Mucosa of rectum (tissue), 2 donors: ENCODE results near the gene USP12.

Experiments used
- H3K27ac ChIP-seq, 2 donors: one replicate each; pipeline ENCODE4 v1.7.0; 2013; ENCODE audit warnings: inconsistent platforms in 2 of 2, low read depth in 2 of 2, low read length in 2 of 2
- H3K27me3 ChIP-seq, 2 donors: one replicate each; pipeline ENCODE4 v1.7.0; 2013; ENCODE audit warnings: low read length in 2 of 2; ENCODE audit not compliant: control insufficient read depth in 2 of 2, insufficient read depth in 2 of 2
- H3K36me3 ChIP-seq, 2 donors: one replicate each; pipeline ENCODE4 v1.7.0; 2013; ENCODE audit warnings: low read length in 2 of 2; ENCODE audit not compliant: control insufficient read depth in 2 of 2, insufficient read depth in 2 of 2
- H3K4me1 ChIP-seq, 2 donors: one replicate each; pipeline ENCODE4 v1.7.0; 2013; ENCODE audit warnings: low read length in 2 of 2, mild to moderate bottlenecking in 1 of 2; ENCODE audit not compliant: control insufficient read depth in 2 of 2, insufficient read depth in 2 of 2
- H3K4me3 ChIP-seq, 2 donors: one replicate each; pipeline ENCODE4 v1.7.0; 2013; ENCODE audit warnings: low read length in 2 of 2
- H3K9ac ChIP-seq, 2 donors: one replicate each; pipeline ENCODE4 v1.7.0; 2013; ENCODE audit warnings: low read length in 2 of 2, low read depth in 1 of 2, mild to moderate bottlenecking in 1 of 2
- H3K9me3 ChIP-seq, 2 donors: one replicate each; pipeline ENCODE4 v1.7.0; 2013; ENCODE audit warnings: low read length in 2 of 2; ENCODE audit not compliant: control insufficient read depth in 2 of 2
- donor health status: healthy.
- donor health status: Normal muscosa, but diverticular disease.

The USP12 gene

GRCh38 chr13:27188239-27188638 lies 16.6 kb upstream of the USP12 start:
- no peaks in the 10 kb centered on the region for H3K27me3 ChIP-seq
- no peaks in the 10 kb centered on the region for H3K36me3 ChIP-seq
- no peaks in the 10 kb centered on the region for H3K4me1 ChIP-seq
- H3K27ac ChIP-seq = no peak overlapping the region
- no peak overlapping the region for H3K4me3 ChIP-seq
- no peaks in the 10 kb centered on the region for H3K9me3 ChIP-seq
- no peak overlapping the region for H3K9ac ChIP-seq

- Histone ChIP-seq H3K27ac (no peak overlapping the region), H3K4me3 (no peak overlapping the region), H3K4me1 (no peaks in the 10 kb centered on the region), H3K9me3 (no peaks in the 10 kb centered on the region), H3K36me3 (no peaks in the 10 kb centered on the region), H3K27me3 (no peaks in the 10 kb centered on the region), H3K9ac (no peak overlapping the region)
These were observed 14.7 kb upstream of the USP12 start for GRCh38 chr13:27186295-27186694.

GRCh38 chr13:27183561-27184147 lies 12.0 kb upstream of the USP12 start:
- H3K27ac ChIP-seq = no peak overlapping the region
- H3K4me1 ChIP-seq = no peaks in the 10 kb centered on the region
- no peak overlapping the region for H3K9ac ChIP-seq
- H3K27me3 ChIP-seq = no peaks in the 10 kb centered on the region
- no peak overlapping the region for H3K4me3 ChIP-seq
- no peaks in the 10 kb centered on the region for H3K36me3 ChIP-seq
- no peaks in the 10 kb centered on the region for H3K9me3 ChIP-seq

GRCh38 chr13:27182844-27183497 lies 11.4 kb upstream of the USP12 start:
- no peak overlapping the region for H3K27ac ChIP-seq
- no peak overlapping the region for H3K4me3 ChIP-seq
- no peaks in the 10 kb centered on the region for H3K27me3 ChIP-seq
- H3K9ac ChIP-seq = no peak overlapping the region
- H3K4me1 ChIP-seq = no peaks in the 10 kb centered on the region
- no peaks in the 10 kb centered on the region for H3K9me3 ChIP-seq
- no peaks in the 10 kb centered on the region for H3K36me3 ChIP-seq

GRCh38 chr13:27182054-27182453 lies 10.4 kb upstream of the USP12 start:
- no peaks in the 10 kb centered on the region for H3K36me3 ChIP-seq
- no peaks in the 10 kb centered on the region for H3K4me1 ChIP-seq
- H3K9me3 ChIP-seq = no peaks in the 10 kb centered on the region
- no peak overlapping the region for H3K4me3 ChIP-seq
- no peak overlapping the region for H3K9ac ChIP-seq
- no peaks in the 10 kb centered on the region for H3K27me3 ChIP-seq
- H3K27ac ChIP-seq = no peak overlapping the region

GRCh38 chr13:27177852-27178251 lies 6.2 kb upstream of the USP12 start:
- H3K36me3 ChIP-seq = no peaks in the 10 kb centered on the region
- peaks cover 0 to 1% of the 10 kb centered on the region in 2 donors for H3K4me1 ChIP-seq
- no peak overlapping the region for H3K9ac ChIP-seq
- no peaks in the 10 kb centered on the region for H3K27me3 ChIP-seq
- H3K9me3 ChIP-seq = no peaks in the 10 kb centered on the region
- no peak overlapping the region for H3K4me3 ChIP-seq
- no peak overlapping the region for H3K27ac ChIP-seq

GRCh38 chr13:27176470-27177410 lies 5.1 kb upstream of the USP12 start:
- Histone ChIP-seq H3K27ac (no peak overlapping the region), H3K9ac (no peak overlapping the region), H3K27me3 (no peaks in the 10 kb centered on the region), H3K4me1 (peaks cover 0 to 6% of the 10 kb centered on the region in 2 donors), H3K4me3 (no peak overlapping the region), H3K36me3 (no peaks in the 10 kb centered on the region), H3K9me3 (no peaks in the 10 kb centered on the region)

- Histone ChIP-seq H3K27me3 (no peaks in the 10 kb centered on the region), H3K36me3 (no peaks in the 10 kb centered on the region), H3K9ac (no peak overlapping the region), H3K9me3 (no peaks in the 10 kb centered on the region), H3K4me1 (peaks cover 5 to 7% of the 10 kb centered on the region in 2 donors), H3K4me3 (no peak overlapping the region), H3K27ac (no peak overlapping the region)
These were observed 3.3 kb upstream of the USP12 start for GRCh38 chr13:27174766-27175455.

- Histone ChIP-seq H3K9ac (peak overlapping the region; percentile 68 to 72), H3K4me3 (peak overlapping the region; percentile 69 to 79), H3K36me3 (no peaks in the 10 kb centered on the region), H3K9me3 (no peaks in the 10 kb centered on the region), H3K27ac (peak overlapping the region; percentile 84 to 89), H3K27me3 (no peaks in the 10 kb centered on the region), H3K4me1 (peaks cover 22 to 23% of the 10 kb centered on the region in 2 donors)
These were observed 858 bp upstream of the USP12 start for GRCh38 chr13:27172495-27172842.
